ENCODE measurements around the gene CCR7. TPM values are rescaled to one million over a fixed set of nuclear protein-coding genes. Genes with fewer than 3 reads are reported as not detected.

The CCR7 gene
- total and polyA plus RNA-seq, 2 of the 13 experiments (the other 11 are each of a cell fraction or from before 2014, with no cell fraction given), result 0.04 to 0.53 TPM

GRCh38 chr17:40559954-40560591, 5.2 kb downstream of the CCR7 start (continued):
- TF ChIP-seq MYC (CRISPR knock-in tag; IDR thresholded peaks at IDR 0.05; ENCODE audit: borderline replicate concordance) (peak; percentile 54; the same call in 1 of the 2 replicates), SMAD3 (CRISPR knock-in tag; IDR thresholded peaks at IDR 0.05) (peak; percentile 88; the same call in 1 of the 2 replicates), ZNF143 (CRISPR knock-in tag; IDR thresholded peaks at IDR 0.05) (peak; percentile 82), SUZ12 (IDR thresholded peaks at IDR 0.05; ENCODE audit: low read depth, low read length) (no peak), ASH2L (IDR thresholded peaks at IDR 0.05; ENCODE audit: insufficient read length, low read depth, low read length) (no peak), RFXAP (CRISPR knock-in tag; IDR thresholded peaks at IDR 0.05; ENCODE audit: borderline replicate concordance) (peak; percentile 73; the same call in 1 of the 2 replicates), KLF13 (CRISPR knock-in tag; IDR thresholded peaks at IDR 0.05) (no peak), REL (CRISPR knock-in tag; conservative IDR thresholded peaks at IDR 0.05) (no peak), HMGXB4 (CRISPR knock-in tag; IDR thresholded peaks at IDR 0.05; ENCODE audit: borderline replicate concordance in 1 of 2, low read depth in 1 of 2) (peak; percentile 90 to 97), ZNF263 (CRISPR knock-in tag; IDR thresholded peaks at IDR 0.05) (peak; percentile 67; the same call in 1 of the 2 replicates), SP140L (CRISPR knock-in tag; IDR thresholded peaks at IDR 0.05; ENCODE audit: borderline replicate concordance) (no peak), KDM1A (CRISPR knock-in tag; IDR thresholded peaks at IDR 0.05) (no peak), ZMYM4 (CRISPR knock-in tag; IDR thresholded peaks at IDR 0.05) (peak; percentile 61; the same call in 1 of the 2 replicates), ZNF724P (CRISPR knock-in tag; IDR thresholded peaks at IDR 0.05; ENCODE audit: borderline replicate concordance) (0 out of 2 replicates have a peak, but pooled peaks have one; percentile 20), ZFP62 (CRISPR knock-in tag; IDR thresholded peaks at IDR 0.05) (no peak), TBP (CRISPR knock-in tag; IDR thresholded peaks at IDR 0.05) (no peak), XRCC5 (optimal IDR thresholded peaks at IDR 0.05; ENCODE audit: low read length) (peak; percentile 95), PAXIP1 (CRISPR knock-in tag; conservative IDR thresholded peaks at IDR 0.05) (0 out of 2 replicates have a peak, but pooled peaks have one; percentile 25), ZNF772 (CRISPR knock-in tag; IDR thresholded peaks at IDR 0.05) (peak; percentile 38; the same call in 1 of the 2 replicates), ETV5 (CRISPR knock-in tag; IDR thresholded peaks at IDR 0.05; ENCODE audit: borderline replicate concordance) (peak; percentile 89), GMEB1 (CRISPR knock-in tag; IDR thresholded peaks at IDR 0.05; ENCODE audit: borderline replicate concordance) (peak; percentile 34; the same call in 1 of the 2 replicates), HNF4G (IDR thresholded peaks at IDR 0.05; ENCODE audit: borderline replicate concordance, low read depth, low read length) (no peak), HNF4G (CRISPR knock-in tag; IDR thresholded peaks at IDR 0.05; ENCODE audit: borderline replicate concordance, low read depth) (no peak)
